ENCODE data around the gene SLIT3.
"Not testable (repeated sequence)": the region's sequence is repeated elsewhere in the genome, so short reads cannot be mapped to it uniquely, and the experiment has no call there.

Gene SLIT3

GRCh38 chr5:169168280-169168679 lies 132.7 kb downstream of the SLIT3 start:
- no peak for DNase-seq

- no peak for DNase-seq
These were observed 134.9 kb downstream of the SLIT3 start for GRCh38 chr5:169166078-169166477.

- no peak for DNase-seq
These were observed 135.9 kb downstream of the SLIT3 start for GRCh38 chr5:169165052-169165451.

- DNase-seq, result no peak
These were observed 136.4 kb downstream of the SLIT3 start for GRCh38 chr5:169164481-169164925.

- no peak for DNase-seq
These were observed 138.5 kb downstream of the SLIT3 start for GRCh38 chr5:169162407-169162806.

- no peak for DNase-seq
These were observed 139.8 kb downstream of the SLIT3 start for GRCh38 chr5:169161022-169161680.

- no peak for DNase-seq
These were observed 140.5 kb downstream of the SLIT3 start for GRCh38 chr5:169160405-169160901.

- no peak for DNase-seq
These were observed 142.2 kb downstream of the SLIT3 start for GRCh38 chr5:169158764-169159163.

- DNase-seq, result no peak
These were observed 143.9 kb downstream of the SLIT3 start for GRCh38 chr5:169157064-169157463.

GRCh38 chr5:169154679-169155078 lies 146.3 kb downstream of the SLIT3 start:
- no peak for DNase-seq

GRCh38 chr5:169153405-169153804 lies 147.5 kb downstream of the SLIT3 start:
- no peak for DNase-seq

- no peak for DNase-seq
These were observed 148.0 kb downstream of the SLIT3 start for GRCh38 chr5:169152946-169153345.

GRCh38 chr5:169152453-169152852 lies 148.5 kb downstream of the SLIT3 start:
- DNase-seq, result no peak

GRCh38 chr5:169151051-169151805 lies 149.7 kb downstream of the SLIT3 start:
- no peak for DNase-seq

GRCh38 chr5:169150108-169150507 lies 150.8 kb downstream of the SLIT3 start:
- DNase-seq, result no peak

GRCh38 chr5:169149317-169149716 lies 151.6 kb downstream of the SLIT3 start:
- no peak for DNase-seq

GRCh38 chr5:169148138-169148740 lies 152.7 kb downstream of the SLIT3 start:
- no peak for DNase-seq

- DNase-seq, result no peak
These were observed 153.4 kb downstream of the SLIT3 start for GRCh38 chr5:169147534-169147933.

GRCh38 chr5:169146158-169146557 lies 154.8 kb downstream of the SLIT3 start:
- no peak for DNase-seq

- DNase-seq, result no peak
These were observed 158.5 kb downstream of the SLIT3 start for GRCh38 chr5:169142264-169142970.

GRCh38 chr5:169140215-169140614 lies 160.7 kb downstream of the SLIT3 start:
- not testable (repeated sequence) for DNase-seq

GRCh38 chr5:169139480-169140050 lies 161.4 kb downstream of the SLIT3 start:
- no peak for DNase-seq

- DNase-seq, result no peak
These were observed 167.4 kb downstream of the SLIT3 start for GRCh38 chr5:169133531-169133930.

Measured in activated CD4-positive, alpha-beta T cell treated with anti-CD3 and anti-CD28 coated beads for 4 hours (primary cell).